SK-N-SH treated with all-trans-retinoic acid at 6 μM for 48 hours (cell line): Measurements from ENCODE around the gene AAGAB.
"Not testable (repeated sequence)": the region's sequence is repeated elsewhere in the genome, so short reads cannot be mapped to it uniquely, and the experiment has no call there.

Source experiments
- BACH2 ChIP-seq: fragments of 250-450 bp; sonication (Bioruptor Pico); IDR thresholded peaks from 2 replicates; pipeline ENCODE4 v1.9.0; 2021; ENCODE audit warnings: mild to moderate bottlenecking, borderline replicate concordance
- CSDC2 ChIP-seq: fragments of 250-450 bp; sonication (Bioruptor Pico); IDR thresholded peaks from 2 replicates; pipeline ENCODE4 v1.5.0; 2020; ENCODE audit warnings: mild to moderate bottlenecking, moderate library complexity
- ISL1 ChIP-seq: fragments of 250-450 bp; sonication (Bioruptor Pico); IDR thresholded peaks from 2 replicates; pipeline ENCODE4 v2.1.2; 2022; ENCODE audit warnings: mild to moderate bottlenecking, moderate library complexity
- RARB ChIP-seq: fragments of 250-450 bp; sonication (Bioruptor Pico); IDR thresholded peaks from 2 replicates; pipeline ENCODE4 v1.8.0; 2021; ENCODE audit warnings: mild to moderate bottlenecking, moderate library complexity
- ZFP3 ChIP-seq: fragments of 250-450 bp; sonication (Bioruptor Pico); IDR thresholded peaks from 2 replicates; pipeline ENCODE4 v1.5.0; 2020; ENCODE audit warnings: mild to moderate bottlenecking, moderate library complexity
- ZNF565 ChIP-seq: fragments of 450-650 bp; formaldehyde crosslinking; conservative IDR thresholded peaks from 2 replicates; pipeline ENCODE4 v1.5.0; 2020; ENCODE audit warnings: low read depth, mild to moderate bottlenecking, moderate library complexity
- ZNF70 ChIP-seq: fragments of 450-650 bp; formaldehyde crosslinking; IDR thresholded peaks from 2 replicates; pipeline ENCODE4 v1.5.0; 2020; ENCODE audit warnings: mild to moderate bottlenecking, moderate library complexity
- TF ChIP-seq, protein P1 (sequence below): fragments of 250-450 bp; sonication (Bioruptor Pico); IDR thresholded peaks from 2 replicates; pipeline ENCODE4 v1.8.0; 2020; ENCODE audit warnings: mild to moderate bottlenecking, moderate library complexity, borderline replicate concordance
- TF ChIP-seq, protein P2 (sequence below): fragments of 250-450 bp; sonication (Bioruptor Pico); IDR thresholded peaks from 2 replicates; pipeline ENCODE4 v1.5.0; 2020; ENCODE audit warnings: mild to moderate bottlenecking, moderate library complexity
- TF ChIP-seq, protein P3 (sequence below): fragments of 250-450 bp; sonication (Bioruptor Pico); IDR thresholded peaks from 2 replicates; pipeline ENCODE4 v1.5.1; 2020; ENCODE audit warnings: low read depth, mild to moderate bottlenecking, moderate library complexity
- TF ChIP-seq, protein P4 (sequence below): fragments of 250-450 bp; sonication (Bioruptor Pico); IDR thresholded peaks from 2 replicates; pipeline ENCODE4 v1.5.1; 2021; ENCODE audit warnings: mild to moderate bottlenecking, moderate library complexity

DNA sequence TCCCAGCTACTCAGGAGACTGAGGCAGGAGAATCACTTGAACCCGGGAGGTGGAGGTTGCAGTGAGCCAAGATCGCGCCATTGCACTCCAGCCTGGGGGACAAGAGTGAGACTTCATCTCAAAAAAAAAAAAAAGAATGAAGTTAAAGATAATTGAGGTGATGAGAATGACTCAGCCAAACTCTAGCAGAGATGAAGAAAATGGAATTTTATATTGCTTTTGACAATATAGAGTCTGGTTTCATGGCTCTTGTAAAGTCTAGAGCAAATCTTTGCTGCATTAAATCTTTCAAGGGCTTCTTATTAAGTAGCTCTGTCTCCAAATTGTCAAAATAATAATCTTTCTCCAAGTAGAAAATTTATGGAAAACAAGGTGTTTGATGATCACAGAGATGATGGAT, 4.0 kb upstream of the AAGAB start:
- TF ChIP-seq, protein P1, sequence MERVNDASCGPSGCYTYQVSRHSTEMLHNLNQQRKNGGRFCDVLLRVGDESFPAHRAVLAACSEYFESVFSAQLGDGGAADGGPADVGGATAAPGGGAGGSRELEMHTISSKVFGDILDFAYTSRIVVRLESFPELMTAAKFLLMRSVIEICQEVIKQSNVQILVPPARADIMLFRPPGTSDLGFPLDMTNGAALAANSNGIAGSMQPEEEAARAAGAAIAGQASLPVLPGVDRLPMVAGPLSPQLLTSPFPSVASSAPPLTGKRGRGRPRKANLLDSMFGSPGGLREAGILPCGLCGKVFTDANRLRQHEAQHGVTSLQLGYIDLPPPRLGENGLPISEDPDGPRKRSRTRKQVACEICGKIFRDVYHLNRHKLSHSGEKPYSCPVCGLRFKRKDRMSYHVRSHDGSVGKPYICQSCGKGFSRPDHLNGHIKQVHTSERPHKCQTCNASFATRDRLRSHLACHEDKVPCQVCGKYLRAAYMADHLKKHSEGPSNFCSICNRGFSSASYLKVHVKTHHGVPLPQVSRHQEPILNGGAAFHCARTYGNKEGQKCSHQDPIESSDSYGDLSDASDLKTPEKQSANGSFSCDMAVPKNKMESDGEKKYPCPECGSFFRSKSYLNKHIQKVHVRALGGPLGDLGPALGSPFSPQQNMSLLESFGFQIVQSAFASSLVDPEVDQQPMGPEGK (CRISPR knock-in tag): not testable (repeated sequence)
- TF ChIP-seq ISL1 (CRISPR knock-in tag); ZFP3 (CRISPR knock-in tag); RARB (CRISPR knock-in tag); ZNF70; CSDC2 (CRISPR knock-in tag); BACH2; ZNF565 (CRISPR knock-in tag): not testable (repeated sequence)
- TF ChIP-seq, protein P2, sequence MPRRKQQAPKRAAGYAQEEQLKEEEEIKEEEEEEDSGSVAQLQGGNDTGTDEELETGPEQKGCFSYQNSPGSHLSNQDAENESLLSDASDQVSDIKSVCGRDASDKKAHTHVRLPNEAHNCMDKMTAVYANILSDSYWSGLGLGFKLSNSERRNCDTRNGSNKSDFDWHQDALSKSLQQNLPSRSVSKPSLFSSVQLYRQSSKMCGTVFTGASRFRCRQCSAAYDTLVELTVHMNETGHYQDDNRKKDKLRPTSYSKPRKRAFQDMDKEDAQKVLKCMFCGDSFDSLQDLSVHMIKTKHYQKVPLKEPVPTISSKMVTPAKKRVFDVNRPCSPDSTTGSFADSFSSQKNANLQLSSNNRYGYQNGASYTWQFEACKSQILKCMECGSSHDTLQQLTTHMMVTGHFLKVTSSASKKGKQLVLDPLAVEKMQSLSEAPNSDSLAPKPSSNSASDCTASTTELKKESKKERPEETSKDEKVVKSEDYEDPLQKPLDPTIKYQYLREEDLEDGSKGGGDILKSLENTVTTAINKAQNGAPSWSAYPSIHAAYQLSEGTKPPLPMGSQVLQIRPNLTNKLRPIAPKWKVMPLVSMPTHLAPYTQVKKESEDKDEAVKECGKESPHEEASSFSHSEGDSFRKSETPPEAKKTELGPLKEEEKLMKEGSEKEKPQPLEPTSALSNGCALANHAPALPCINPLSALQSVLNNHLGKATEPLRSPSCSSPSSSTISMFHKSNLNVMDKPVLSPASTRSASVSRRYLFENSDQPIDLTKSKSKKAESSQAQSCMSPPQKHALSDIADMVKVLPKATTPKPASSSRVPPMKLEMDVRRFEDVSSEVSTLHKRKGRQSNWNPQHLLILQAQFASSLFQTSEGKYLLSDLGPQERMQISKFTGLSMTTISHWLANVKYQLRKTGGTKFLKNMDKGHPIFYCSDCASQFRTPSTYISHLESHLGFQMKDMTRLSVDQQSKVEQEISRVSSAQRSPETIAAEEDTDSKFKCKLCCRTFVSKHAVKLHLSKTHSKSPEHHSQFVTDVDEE (CRISPR knock-in tag): not testable (repeated sequence)
- TF ChIP-seq, protein P3, sequence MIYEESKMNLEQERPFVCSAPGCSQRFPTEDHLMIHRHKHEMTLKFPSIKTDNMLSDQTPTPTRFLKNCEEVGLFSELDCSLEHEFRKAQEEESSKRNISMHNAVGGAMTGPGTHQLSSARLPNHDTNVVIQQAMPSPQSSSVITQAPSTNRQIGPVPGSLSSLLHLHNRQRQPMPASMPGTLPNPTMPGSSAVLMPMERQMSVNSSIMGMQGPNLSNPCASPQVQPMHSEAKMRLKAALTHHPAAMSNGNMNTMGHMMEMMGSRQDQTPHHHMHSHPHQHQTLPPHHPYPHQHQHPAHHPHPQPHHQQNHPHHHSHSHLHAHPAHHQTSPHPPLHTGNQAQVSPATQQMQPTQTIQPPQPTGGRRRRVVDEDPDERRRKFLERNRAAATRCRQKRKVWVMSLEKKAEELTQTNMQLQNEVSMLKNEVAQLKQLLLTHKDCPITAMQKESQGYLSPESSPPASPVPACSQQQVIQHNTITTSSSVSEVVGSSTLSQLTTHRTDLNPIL (CRISPR knock-in tag): not testable (repeated sequence)
- TF ChIP-seq, protein P4, sequence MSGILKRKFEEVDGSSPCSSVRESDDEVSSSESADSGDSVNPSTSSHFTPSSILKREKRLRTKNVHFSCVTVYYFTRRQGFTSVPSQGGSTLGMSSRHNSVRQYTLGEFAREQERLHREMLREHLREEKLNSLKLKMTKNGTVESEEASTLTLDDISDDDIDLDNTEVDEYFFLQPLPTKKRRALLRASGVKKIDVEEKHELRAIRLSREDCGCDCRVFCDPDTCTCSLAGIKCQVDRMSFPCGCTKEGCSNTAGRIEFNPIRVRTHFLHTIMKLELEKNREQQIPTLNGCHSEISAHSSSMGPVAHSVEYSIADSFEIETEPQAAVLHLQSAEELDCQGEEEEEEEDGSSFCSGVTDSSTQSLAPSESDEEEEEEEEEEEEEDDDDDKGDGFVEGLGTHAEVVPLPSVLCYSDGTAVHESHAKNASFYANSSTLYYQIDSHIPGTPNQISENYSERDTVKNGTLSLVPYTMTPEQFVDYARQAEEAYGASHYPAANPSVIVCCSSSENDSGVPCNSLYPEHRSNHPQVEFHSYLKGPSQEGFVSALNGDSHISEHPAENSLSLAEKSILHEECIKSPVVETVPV (CRISPR knock-in tag): not testable (repeated sequence)
